Right lobe of liver (tissue), 4 donors: ENCODE results near the gene PPM1H.

Experiments
- CTCF ChIP-seq, 4 donors: fragments of 200-600 bp in 3 of 4; fragments of 450-650 bp in 1 of 4; IDR thresholded peaks; one replicate each; pipeline versions ENCODE4 v1.5.1 to v1.8.0; 2016 to 2022; ENCODE audit warnings: antibody characterized with exemption in 4 of 4, mild to moderate bottlenecking in 2 of 4
- POLR2A ChIP-seq: fragments of 450-650 bp; IDR thresholded peaks from one replicate; pipeline ENCODE4 v1.6.1; 2017; ENCODE audit warnings: antibody characterized with exemption, mild to moderate bottlenecking
- donor health status: DM: no; HTN: no; CAD: no.
- donor health status: DM: no; HTN: no; CAD: no.
- donor health status: DM: no; HTN: yes; CAD: no.

GRCh38 chr12:62888454-62889110, 46.4 kb downstream of the PPM1H start:
- no peak for TF ChIP-seq POLR2A
- no peak for TF ChIP-seq CTCF (IDR thresholded peaks at IDR 0.05)
